A673 (cell line): ENCODE data around the gene VPS4A. TPM values are rescaled to one million over a fixed set of nuclear protein-coding genes. Genes with fewer than 3 reads are reported as not detected.
"Not testable (repeated sequence)": the region's sequence is repeated elsewhere in the genome, so short reads cannot be mapped to it uniquely, and the experiment has no call there.

ENCODE experiments used
- BruUV-seq: library from RNA; stranded (reverse); fragments of 400-500 nt; replicated peaks from 2 replicates; lab custom pipeline; 2021; lab: Mats Ljungman, UMichigan
- CTCF ChIA-PET: fragments of 300-600 bp; sonication (Branson Sonifier 250); formaldehyde crosslinking; loops from one replicate; lab custom pipeline; 2022; ENCODE audit warnings: antibody characterized with exemption; lab: Charles Lee
- POLR2A ChIA-PET: fragments of 300-600 bp; sonication (Branson Sonifier 250); formaldehyde crosslinking; loops from one replicate; lab custom pipeline; 2022; ENCODE audit warnings: antibody characterized with exemption; ENCODE audit not compliant: low non-redundant PET; lab: Charles Lee
- DNase-seq: peaks from one replicate; pipeline ENCODE4 v3.0.0-alpha.2; 2015; ENCODE audit warnings: low spot score
- H3K27ac ChIP-seq: fragments of 200-600 bp; sonication (generic); 2 replicates; pipeline ENCODE4 v1.5.1; 2016; ENCODE audit warnings: mixed run types, low read depth, mild to moderate bottlenecking, mixed read lengths, antibody characterized with exemption, low read length; ENCODE audit not compliant: poor library complexity, severe bottlenecking
- H3K27me3 ChIP-seq: fragments of 200-600 bp; sonication (generic); replicated peaks from 2 replicates; pipeline ENCODE4 v1.6.1; 2017; ENCODE audit warnings: mixed run types, low read depth, mild to moderate bottlenecking, mixed read lengths, antibody characterized with exemption, low read length; ENCODE audit not compliant: insufficient read depth, poor library complexity
- H3K36me3 ChIP-seq: fragments of 200-600 bp; sonication (generic); 2 replicates; pipeline ENCODE4 v1.6.1; 2016; ENCODE audit warnings: mixed run types, mild to moderate bottlenecking, mixed read lengths, antibody characterized with exemption, low read length; ENCODE audit not compliant: insufficient read depth, poor library complexity, severe bottlenecking
- H3K4me1 ChIP-seq: fragments of 200-600 bp; sonication (generic); 2 replicates; pipeline ENCODE4 v1.6.1; 2017; ENCODE audit warnings: mixed run types, mild to moderate bottlenecking, mixed read lengths, antibody characterized with exemption, low read length; ENCODE audit not compliant: insufficient read depth, poor library complexity, severe bottlenecking
- H3K4me3 ChIP-seq: fragments of 200-600 bp; sonication (generic); 2 replicates; pipeline ENCODE4 v1.5.1; 2016; ENCODE audit warnings: low read depth, mixed run types, mild to moderate bottlenecking, mixed read lengths, low read length; ENCODE audit not compliant: poor library complexity, severe bottlenecking
- H3K9me3 ChIP-seq: fragments of 200-600 bp; sonication (generic); 2 replicates; pipeline ENCODE4 v1.6.1; 2016; ENCODE audit warnings: mixed run types, low read depth, mild to moderate bottlenecking, mixed read lengths, antibody characterized with exemption, low read length; ENCODE audit not compliant: poor library complexity, severe bottlenecking
- CTCF ChIP-seq: fragments of 300-800, 200-600 bp; sonication (generic); conservative IDR thresholded peaks from 2 replicates; pipeline ENCODE4 v1.5.1; 2017; ENCODE audit warnings: low read depth, mild to moderate bottlenecking, antibody characterized with exemption, low read length, moderate library complexity, mixed read lengths
- EZH2 ChIP-seq: fragments of 200-600 bp; sonication (generic); IDR thresholded peaks from 2 replicates; pipeline ENCODE4 v1.6.1; 2017; ENCODE audit warnings: borderline replicate concordance, low read depth, mild to moderate bottlenecking, mixed read lengths, antibody characterized with exemption, low read length; ENCODE audit not compliant: poor library complexity, severe bottlenecking
- intact Hi-C: fragments of 100-400 bp; cut with micrococcal nuclease; formaldehyde crosslinking; loops from one replicate; pipeline ENCODE4 v1.10.0; 2022; ENCODE audit not compliant: unreplicated experiment
- total RNA-seq: library from RNA; stranded (reverse); gene quantifications from 2 replicates; pipeline ENCODE4 v1.2.3, GENCODE V29; 2021

The VPS4A gene
- total RNA-seq, 1 experiment from 2014 or later, result 50.4 TPM

GRCh38 chr16:69349536-69349935 lies 38.4 kb downstream of the VPS4A start:
- Histone ChIP-seq H3K4me3 (no peak overlapping the region), H3K9me3 (no peaks in the 10 kb centered on the region), H3K4me1 (no peaks in the 10 kb centered on the region), H3K27me3 (no peaks in the 10 kb centered on the region), H3K27ac (no peak overlapping the region), H3K36me3 (no peaks in the 10 kb centered on the region)
- intact Hi-C loops, result no loop called here
- CTCF ChIA-PET, result no interaction called here
- no TSS peak for BruUV-seq
- POLR2A ChIA-PET, result no interaction called here
- TF ChIP-seq CTCF (no peak), EZH2 (no peak)
- no peak for DNase-seq

- intact Hi-C loops, result no loop called here
- Histone ChIP-seq H3K4me3 (no peak overlapping the region), H3K27ac (no peak overlapping the region), H3K9me3 (no peaks in the 10 kb centered on the region), H3K4me1 (no peaks in the 10 kb centered on the region), H3K27me3 (no peaks in the 10 kb centered on the region), H3K36me3 (no peaks in the 10 kb centered on the region)
- CTCF ChIA-PET, result no interaction called here
- BruUV-seq, result no TSS peak
- POLR2A ChIA-PET, result no interaction called here
- TF ChIP-seq CTCF (no peak), EZH2 (no peak)
- no peak for DNase-seq
These were observed 39.5 kb downstream of the VPS4A start for GRCh38 chr16:69350536-69351133.

- Histone ChIP-seq H3K9me3 (no peaks in the 10 kb centered on the region), H3K4me3 (no peak within 1 kb of the TSS), H3K36me3 (no peaks in the 10 kb centered on the region), H3K27ac (no peak within 1 kb of the TSS), H3K4me1 (no peaks in the 10 kb centered on the region), H3K27me3 (no peaks in the 10 kb centered on the region)
- TF ChIP-seq EZH2 (no peak), CTCF (no peak)
- BruUV-seq, result no TSS peak
- intact Hi-C loops, result no loop called here
- ChIA-PET POLR2A (no interaction called here), CTCF (no interaction called here)
- DNase-seq, result no peak
These were observed 40.3 kb downstream of the VPS4A start, which contains the start of gene TMED6 for GRCh38 chr16:69351309-69352027. TMED6 (minus strand) TSS chr16:69351786; CDS start chr16:69351753, 33 bp downstream.

GRCh38 chr16:69360070-69360469 lies 48.9 kb downstream of the VPS4A start:
- CTCF ChIA-PET, H3K4me1 ChIP-seq, POLR2A ChIA-PET, DNase-seq, intact Hi-C loops, H3K27ac ChIP-seq, H3K9me3 ChIP-seq, H3K4me3 ChIP-seq, BruUV-seq, H3K27me3 ChIP-seq: not testable (repeated sequence)
- peaks cover 16% of the 10 kb centered on the region for H3K36me3 ChIP-seq
